Measurements from ENCODE around the gene KLRK1. TPM values are rescaled to one million over a fixed set of nuclear protein-coding genes. Genes with fewer than 3 reads are reported as not detected.
"Not testable (repeated sequence)": the region's sequence is repeated elsewhere in the genome, so short reads cannot be mapped to it uniquely, and the experiment has no call there.

Gene KLRK1
- total and polyA plus RNA-seq, 2 of the 4 experiments (the other 2 are of a cell fraction): not detected

DNA sequence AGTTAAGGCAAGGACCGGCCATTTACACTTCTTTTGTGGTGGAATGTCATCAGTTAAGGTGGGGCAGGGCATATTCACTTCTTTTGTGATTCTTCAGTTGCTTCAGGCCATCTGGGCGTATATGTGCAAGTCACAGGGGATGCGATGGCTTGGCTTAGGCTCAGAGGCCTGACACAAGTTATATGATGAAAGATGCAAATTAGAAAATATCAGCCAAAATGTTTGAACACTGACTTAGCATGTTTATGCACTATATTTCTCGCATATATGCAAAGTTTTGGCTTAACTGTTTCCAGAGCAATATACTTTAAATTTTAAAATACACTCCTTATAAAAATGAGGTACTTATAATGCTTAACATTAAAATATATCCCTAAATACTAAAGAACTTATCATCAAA lies 51.4 kb downstream of the KLRK1 start:
- WGBS, 2 experiments (ENCODE audit: extremely low coverage in 2 of 2, insufficient read length in 1 of 2): no CpG with 5 or more reads among the region's 4 CpGs
- H2AFZ ChIP-seq (replicated peaks; ENCODE audit: low read length, poor library complexity); ATAC-seq (ENCODE audit: low read depth); H3K4ac ChIP-seq (ENCODE audit: low read depth, low read length); H4K91ac ChIP-seq (ENCODE audit: insufficient read depth, low read depth, low read length); H3K27ac ChIP-seq (ENCODE audit: insufficient read depth, low read length); CTCF ChIA-PET; H4K20me1 ChIP-seq (ENCODE audit: insufficient read depth, low read length); POLR2A ChIA-PET (ENCODE audit: unreplicated experiment); H3K9ac ChIP-seq (ENCODE audit: low read depth, low read length); H2AK5ac ChIP-seq (ENCODE audit: low read depth, low read length); H4K5ac ChIP-seq (ENCODE audit: low read depth, low read length); dilution Hi-C loops (cut with HindIII; ENCODE audit: low sequenced_read_pairs, unreplicated experiment); BruUV-seq (replicated peaks); H3K18ac ChIP-seq (ENCODE audit: low read depth, low read length); H3K27me3 ChIP-seq (ENCODE audit: control insufficient read depth, insufficient read depth, low read length); H3K4me1 ChIP-seq (ENCODE audit: control insufficient read depth, insufficient read depth, low read length); H3K56ac ChIP-seq (ENCODE audit: extremely low read depth, insufficient read depth, low read length); H2BK120ac ChIP-seq (ENCODE audit: low read depth, low read length); H3K9me3 ChIP-seq (ENCODE audit: control insufficient read depth, insufficient read depth, low read length); H3K14ac ChIP-seq (replicated peaks; ENCODE audit: low read depth, low read length); H3K9me1 ChIP-seq (ENCODE audit: insufficient read depth, low read length); H2BK20ac ChIP-seq (ENCODE audit: low read depth, low read length); DNase-seq; intact Hi-C loops (cut with micrococcal nuclease); H3K4me3 ChIP-seq (ENCODE audit: insufficient read depth, low read depth, low read length); H3K36me3 ChIP-seq (ENCODE audit: control insufficient read depth, insufficient read depth, low read length); H2BK15ac ChIP-seq (ENCODE audit: low read depth, low read length); H2AK9ac ChIP-seq (replicated peaks; ENCODE audit: low read depth, low read length, poor library complexity); H3K4me2 ChIP-seq (ENCODE audit: low read depth, low read length); H3K23ac ChIP-seq (ENCODE audit: low read depth, low read length); H3K79me1 ChIP-seq (ENCODE audit: low read depth in 1 of 2, low read length in 2 of 2); H2BK5ac ChIP-seq (ENCODE audit: low read depth, low read length, poor library complexity, severe bottlenecking); H4K8ac ChIP-seq (ENCODE audit: low read depth in 2 of 2, low read length in 2 of 2); in situ Hi-C loops (cut with MboI; ENCODE audit: low sequenced_read_pairs): not testable (repeated sequence)

DNA sequence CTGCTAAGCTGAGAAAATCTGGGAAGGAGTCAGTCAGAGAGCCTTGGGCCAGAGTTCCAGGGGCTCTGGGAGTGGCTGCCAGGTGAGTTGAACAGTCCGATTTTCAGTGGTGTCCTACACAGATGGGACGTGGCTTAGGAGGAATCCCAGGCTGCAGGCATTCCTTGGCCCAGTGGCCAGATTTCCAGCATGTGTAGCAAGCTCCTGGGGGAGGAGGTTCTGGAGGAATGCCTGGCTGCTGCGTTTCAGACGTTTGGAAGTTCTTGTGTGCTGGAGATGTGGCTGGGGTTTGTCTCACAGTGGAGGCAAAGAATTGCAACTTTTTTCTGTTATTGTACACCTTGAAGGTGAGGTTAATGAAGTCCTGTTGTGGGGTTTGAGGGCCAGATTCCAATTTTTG lies 53.6 kb downstream of the KLRK1 start:
- H2AFZ ChIP-seq (replicated peaks; ENCODE audit: low read length, poor library complexity); H2BK120ac ChIP-seq (ENCODE audit: low read depth, low read length); H2BK20ac ChIP-seq (ENCODE audit: low read depth, low read length); H2AK9ac ChIP-seq (replicated peaks; ENCODE audit: low read depth, low read length, poor library complexity); H3K4me1 ChIP-seq (ENCODE audit: control insufficient read depth, insufficient read depth, low read length); H2BK15ac ChIP-seq (ENCODE audit: low read depth, low read length); ATAC-seq (ENCODE audit: low read depth); intact Hi-C loops (cut with micrococcal nuclease); H4K8ac ChIP-seq (ENCODE audit: low read depth in 2 of 2, low read length in 2 of 2); H3K18ac ChIP-seq (ENCODE audit: low read depth, low read length); H3K9ac ChIP-seq (ENCODE audit: low read depth, low read length); H3K79me1 ChIP-seq (ENCODE audit: low read depth in 1 of 2, low read length in 2 of 2); H3K23ac ChIP-seq (ENCODE audit: low read depth, low read length); in situ Hi-C loops (cut with MboI; ENCODE audit: low sequenced_read_pairs); BruUV-seq (replicated peaks); H4K20me1 ChIP-seq (ENCODE audit: insufficient read depth, low read length); H3K14ac ChIP-seq (replicated peaks; ENCODE audit: low read depth, low read length); H2BK5ac ChIP-seq (ENCODE audit: low read depth, low read length, poor library complexity, severe bottlenecking); H3K27me3 ChIP-seq (ENCODE audit: control insufficient read depth, insufficient read depth, low read length); H2AK5ac ChIP-seq (ENCODE audit: low read depth, low read length); H4K91ac ChIP-seq (ENCODE audit: insufficient read depth, low read depth, low read length); H3K4me2 ChIP-seq (ENCODE audit: low read depth, low read length); H3K27ac ChIP-seq (ENCODE audit: insufficient read depth, low read length); H3K4ac ChIP-seq (ENCODE audit: low read depth, low read length); H3K9me1 ChIP-seq (ENCODE audit: insufficient read depth, low read length); DNase-seq; H3K36me3 ChIP-seq (ENCODE audit: control insufficient read depth, insufficient read depth, low read length); dilution Hi-C loops (cut with HindIII; ENCODE audit: low sequenced_read_pairs, unreplicated experiment); POLR2A ChIA-PET (ENCODE audit: unreplicated experiment); CTCF ChIA-PET; H4K5ac ChIP-seq (ENCODE audit: low read depth, low read length); H3K9me3 ChIP-seq (ENCODE audit: control insufficient read depth, insufficient read depth, low read length); H3K4me3 ChIP-seq (ENCODE audit: insufficient read depth, low read depth, low read length); H3K56ac ChIP-seq (ENCODE audit: extremely low read depth, insufficient read depth, low read length): not testable (repeated sequence)
- WGBS, 2 experiments (ENCODE audit: extremely low coverage in 2 of 2, insufficient read length in 1 of 2): no CpG with 5 or more reads among the region's 4 CpGs
